B cell (primary cell): Measurements from ENCODE around the gene HACD1. TPM values are rescaled to one million over a fixed set of nuclear protein-coding genes. Genes with fewer than 3 reads are reported as not detected.
"Not testable (repeated sequence)": the region's sequence is repeated elsewhere in the genome, so short reads cannot be mapped to it uniquely, and the experiment has no call there.

ENCODE experiments used
- ATAC-seq: fragments of 200-7000 bp; cut with Tn5 transposase; one replicate; pipeline ENCODE4 v1.10.0; 2021; ENCODE audit warnings: low read depth, mild to moderate bottlenecking, moderate number of reproducible peaks, moderate library complexity
- CTCF ChIA-PET: fragments of 350-600 bp; sonication (Branson Sonifier 250); formaldehyde crosslinking; loops from one replicate; lab custom pipeline; 2021; ENCODE audit warnings: antibody characterized with exemption, inconsistent platforms; lab: Charles Lee
- POLR2A ChIA-PET: fragments of 350-600 bp; sonication (Branson Sonifier 250); formaldehyde crosslinking; loops from one replicate; lab custom pipeline; 2021; ENCODE audit warnings: antibody characterized with exemption; lab: Charles Lee
- DNase-seq: peaks from one replicate; pipeline ENCODE4 v3.0.0; 2013
- H2AFZ ChIP-seq: 2 replicates; pipeline ENCODE4 v1.6.1; 2012; ENCODE audit warnings: mild to moderate bottlenecking, low read depth, low read length; ENCODE audit not compliant: insufficient read depth, poor library complexity, severe bottlenecking
- H3K27ac ChIP-seq, 2 donors: 1 replicate in 1 of 2; 2 replicates in 1 of 2; pipeline ENCODE4 v1.5.1; 2012 to 2013; ENCODE audit warnings: low read length in 2 of 2, mild to moderate bottlenecking in 2 of 2, moderate library complexity in 1 of 2
- H3K27me3 ChIP-seq, 4 experiments: fragments of 200-600 bp in 1 of 4; sonication (generic) in 1 of 4; replicated peaks in 1 of 4; 1 replicate in 2 of 4; 2 replicates in 2 of 4; pipeline versions ENCODE4 v1.6.1 to v1.7.0; 2013 to 2016; ENCODE audit warnings: low read length in 3 of 4, mild to moderate bottlenecking in 2 of 4, mixed read lengths in 1 of 4, moderate library complexity in 1 of 4; ENCODE audit not compliant: insufficient read depth in 4 of 4, control insufficient read depth in 3 of 4; ENCODE audit errors: control extremely low read depth in 1 of 4
- H3K36me3 ChIP-seq, 2 experiments: replicated peaks in 1 of 2; 1 replicate in 1 of 2; 2 replicates in 1 of 2; pipeline versions ENCODE4 v1.6.1 to v1.7.1; 2013; ENCODE audit warnings: low read length in 1 of 2; ENCODE audit not compliant: insufficient read depth in 2 of 2, control insufficient read depth in 1 of 2; ENCODE audit errors: control extremely low read depth in 1 of 2, extremely low read depth in 1 of 2
- H3K4me1 ChIP-seq, 2 donors: fragments of 200-600 bp in 1 of 2; sonication (generic) in 1 of 2; 1 replicate in 1 of 2; 2 replicates in 1 of 2; pipeline versions ENCODE4 v1.5.1 to v1.6.1; 2013 to 2017; ENCODE audit warnings: low read length in 2 of 2; ENCODE audit not compliant: control insufficient read depth in 2 of 2, insufficient read depth in 2 of 2
- H3K4me2 ChIP-seq: replicated peaks from 2 replicates; pipeline ENCODE3; 2012; ENCODE audit warnings: mild to moderate bottlenecking, low read depth, low read length; ENCODE audit not compliant: poor library complexity, severe bottlenecking
- H3K4me3 ChIP-seq, 5 experiments: fragments of 200-600 bp in 1 of 5; sonication (generic) in 1 of 5; 1 replicate in 3 of 5; 2 replicates in 2 of 5; pipeline versions ENCODE4 v1.5.1 to v1.7.0; 2011 to 2016; ENCODE audit warnings: low read length in 4 of 5, mild to moderate bottlenecking in 4 of 5, low read depth in 2 of 5, control low read depth in 1 of 5, moderate library complexity in 1 of 5; ENCODE audit not compliant: insufficient read depth in 1 of 5; ENCODE audit errors: control extremely low read depth in 1 of 5, extremely low read depth in 1 of 5
- H3K79me2 ChIP-seq: fragments of 200-600 bp; sonication (generic); one replicate; pipeline ENCODE4 v1.6.0; 2016; ENCODE audit warnings: low read length; ENCODE audit not compliant: control insufficient read depth, insufficient read depth
- H3K9ac ChIP-seq: fragments of 200-600 bp; sonication (generic); 2 replicates; pipeline ENCODE4 v1.6.1; 2017; ENCODE audit warnings: mild to moderate bottlenecking, low read length, moderate library complexity
- H3K9me3 ChIP-seq, 3 donors: one replicate each; pipeline versions ENCODE4 v1.6.1 to v1.7.1; 2013; ENCODE audit warnings: low read length in 2 of 3; ENCODE audit not compliant: control insufficient read depth in 2 of 3, insufficient read depth in 1 of 3; ENCODE audit errors: control extremely low read depth in 1 of 3
- H4K20me1 ChIP-seq: 2 replicates; pipeline ENCODE4 v1.6.0; 2012; ENCODE audit warnings: mild to moderate bottlenecking, low read length; ENCODE audit not compliant: insufficient read depth, control insufficient read depth, poor library complexity, severe bottlenecking
- H3K27ac Mint-ChIP-seq: one replicate; pipeline ENCODE4 v1.8.0; 2021; ENCODE audit warnings: mixed read lengths
- H3K27me3 Mint-ChIP-seq: one replicate; pipeline ENCODE4 v1.8.0; 2021; ENCODE audit warnings: mixed read lengths
- H3K4me1 Mint-ChIP-seq: one replicate; pipeline ENCODE4 v1.8.0; 2021; ENCODE audit warnings: mixed read lengths
- H3K4me3 Mint-ChIP-seq: one replicate; pipeline ENCODE4 v1.8.0; 2021; ENCODE audit warnings: mixed read lengths
- H3K9me3 Mint-ChIP-seq: one replicate; pipeline ENCODE4 v1.8.0; 2022; ENCODE audit warnings: mixed read lengths; ENCODE audit not compliant: insufficient read depth
- EZH2 ChIP-seq: IDR thresholded peaks from 2 replicates; pipeline ENCODE4 v1.6.1; 2012; ENCODE audit warnings: borderline replicate concordance, low read depth, mild to moderate bottlenecking, moderate library complexity, low read length; ENCODE audit not compliant: insufficient read depth, poor library complexity, severe bottlenecking
- WGBS: methylation state at CpG from one replicate; pipeline ENCODE4 v1.1.5; 2013; ENCODE audit warnings: missing lambda C conversion rate; ENCODE audit not compliant: insufficient coverage; 5-methylcytosine and 5-hydroxymethylcytosine counted together
- intact Hi-C: fragments of 100-400 bp; cut with micrococcal nuclease; formaldehyde crosslinking; loops from one replicate; pipeline ENCODE4 v1.10.0; 2022
- polyA plus RNA-seq: library from polyadenylated mRNA; depleted of rRNA; stranded (reverse); fragments of >200 nt; gene quantifications from 2 replicates; pipeline ENCODE4 v1.2.3, GENCODE V29; 2012
- total RNA-seq, 2 donors: library from RNA; stranded (reverse); fragments of 120-200 nt in 1 of 2; gene quantifications; 1 replicate in 1 of 2; 2 replicates in 1 of 2; pipeline versions ENCODE4 v1.2.3 to v1.2.4, GENCODE V29; 2013 to 2022
- TF ChIP-seq, protein P1 (sequence below): fragments of 200-600 bp; IDR thresholded peaks from one replicate; pipeline ENCODE4 v1.8.0; 2022; ENCODE audit warnings: antibody characterized with exemption, mild to moderate bottlenecking

HACD1 gene
- total and polyA plus RNA-seq, 2 donors (not counting 1 experiment from before 2014, with no cell fraction given), result 1.6 TPM; not detected in 1

GRCh38 chr10:17589316-17589715 lies 27.9 kb downstream of the HACD1 start:
- no CpG with 5 or more reads among the region's 1 CpG for WGBS
- intact Hi-C loops, H2AFZ ChIP-seq, POLR2A ChIA-PET, H3K27ac Mint-ChIP-seq, H3K9me3 ChIP-seq, H3K27me3 ChIP-seq, H3K9ac ChIP-seq, H3K36me3 ChIP-seq, CTCF ChIA-PET, H3K4me3 Mint-ChIP-seq, H3K79me2 ChIP-seq, H3K27me3 Mint-ChIP-seq, H3K27ac ChIP-seq, DNase-seq, H3K4me2 ChIP-seq, H3K4me3 ChIP-seq, ATAC-seq, H3K9me3 Mint-ChIP-seq, H4K20me1 ChIP-seq: not testable (repeated sequence)
- H3K4me1 Mint-ChIP-seq, result peaks cover 17% of the 10 kb centered on the region
- H3K4me1 ChIP-seq, result peaks cover 4 to 11% of the 10 kb centered on the region in 2 donors

DNA sequence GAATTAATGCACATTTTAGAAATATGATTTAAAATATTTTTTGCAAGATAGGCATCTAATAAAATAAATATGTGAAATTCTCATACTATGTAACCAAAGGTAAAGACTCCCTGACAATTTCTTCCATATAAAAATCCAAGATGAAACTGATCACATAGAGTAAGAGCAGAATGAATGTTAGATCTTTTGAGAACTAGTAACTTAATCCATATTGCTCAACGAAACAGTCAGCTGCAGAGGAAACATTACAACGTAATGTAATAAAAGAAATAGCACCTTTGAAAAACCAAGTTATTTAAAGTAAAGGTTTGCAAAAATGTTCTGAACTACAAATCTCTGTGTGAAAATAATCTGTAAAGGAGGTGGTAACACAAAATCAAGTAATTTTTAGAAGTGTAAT lies 28.8 kb downstream of the HACD1 start:
- DNase-seq, result no peak
- H3K27ac Mint-ChIP-seq, result no peak overlapping the region

DNA sequence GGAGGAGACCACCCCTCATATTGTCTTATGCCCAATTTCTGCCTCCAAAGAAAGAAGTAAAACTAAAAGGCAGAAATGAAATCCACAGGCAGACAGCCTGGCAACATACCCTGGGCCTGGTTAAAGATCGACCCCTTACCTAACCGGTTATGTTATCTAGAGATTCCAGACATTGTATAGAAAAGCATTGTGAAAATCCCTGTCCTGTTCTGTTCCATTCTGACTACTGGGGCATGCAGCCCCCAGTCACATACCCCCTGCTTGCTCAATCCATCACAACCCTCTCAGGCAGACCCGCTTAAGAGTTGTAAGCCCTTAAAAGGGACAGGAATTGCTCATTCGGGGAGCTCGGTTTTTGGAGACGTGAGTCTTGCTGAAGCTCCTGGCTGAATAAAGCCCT lies 29.9 kb downstream of the HACD1 start:
- POLR2A ChIA-PET, ATAC-seq, H3K27me3 ChIP-seq, H3K4me3 Mint-ChIP-seq, H3K4me2 ChIP-seq, H3K36me3 ChIP-seq, H3K27me3 Mint-ChIP-seq, H3K9me3 ChIP-seq, intact Hi-C loops, H3K27ac ChIP-seq, H3K79me2 ChIP-seq, H3K4me3 ChIP-seq, H3K9ac ChIP-seq, H3K9me3 Mint-ChIP-seq, H4K20me1 ChIP-seq, DNase-seq, H3K27ac Mint-ChIP-seq, CTCF ChIA-PET: not testable (repeated sequence)
- 74% methylated on average over 6 of the region's 6 CpGs for WGBS
- Histone ChIP-seq H3K4me1 (peaks cover 4 to 11% of the 10 kb centered on the region in 2 donors), H2AFZ (peak overlapping the region; percentile 56)
- H3K4me1 Mint-ChIP-seq, result peaks cover 17% of the 10 kb centered on the region

More for the DNA sequence above, 28.8 kb downstream of the HACD1 start:
- WGBS, result no CpG with 5 or more reads among the region's 2 CpGs
- ChIA-PET CTCF (no interaction called here), POLR2A (no interaction called here)
- H3K79me2 ChIP-seq, result no peaks in the 10 kb centered on the region
- H3K4me2 ChIP-seq, result no peak overlapping the region
- H3K9ac ChIP-seq, result no peak overlapping the region
- no peaks in the 10 kb centered on the region for H3K36me3 ChIP-seq
- no peak overlapping the region for H3K27ac ChIP-seq
- Mint-ChIP-seq H3K9me3 (no peaks in the 10 kb centered on the region), H3K4me1 (peaks cover 17% of the 10 kb centered on the region), H3K27me3 (peaks cover 5% of the 10 kb centered on the region), H3K4me3 (no peak overlapping the region)
- no peaks in the 10 kb centered on the region for H4K20me1 ChIP-seq
- TF ChIP-seq, protein P1, sequence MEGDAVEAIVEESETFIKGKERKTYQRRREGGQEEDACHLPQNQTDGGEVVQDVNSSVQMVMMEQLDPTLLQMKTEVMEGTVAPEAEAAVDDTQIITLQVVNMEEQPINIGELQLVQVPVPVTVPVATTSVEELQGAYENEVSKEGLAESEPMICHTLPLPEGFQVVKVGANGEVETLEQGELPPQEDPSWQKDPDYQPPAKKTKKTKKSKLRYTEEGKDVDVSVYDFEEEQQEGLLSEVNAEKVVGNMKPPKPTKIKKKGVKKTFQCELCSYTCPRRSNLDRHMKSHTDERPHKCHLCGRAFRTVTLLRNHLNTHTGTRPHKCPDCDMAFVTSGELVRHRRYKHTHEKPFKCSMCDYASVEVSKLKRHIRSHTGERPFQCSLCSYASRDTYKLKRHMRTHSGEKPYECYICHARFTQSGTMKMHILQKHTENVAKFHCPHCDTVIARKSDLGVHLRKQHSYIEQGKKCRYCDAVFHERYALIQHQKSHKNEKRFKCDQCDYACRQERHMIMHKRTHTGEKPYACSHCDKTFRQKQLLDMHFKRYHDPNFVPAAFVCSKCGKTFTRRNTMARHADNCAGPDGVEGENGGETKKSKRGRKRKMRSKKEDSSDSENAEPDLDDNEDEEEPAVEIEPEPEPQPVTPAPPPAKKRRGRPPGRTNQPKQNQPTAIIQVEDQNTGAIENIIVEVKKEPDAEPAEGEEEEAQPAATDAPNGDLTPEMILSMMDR, result no peak
- TF ChIP-seq EZH2, result no peak
- no peak overlapping the region for H3K4me3 ChIP-seq
- intact Hi-C loops, result no loop called here
- no peaks in the 10 kb centered on the region for H3K9me3 ChIP-seq
- H3K4me1 ChIP-seq, result peaks cover 4 to 11% of the 10 kb centered on the region in 2 donors
- ATAC-seq, result no peak
- H3K27me3 ChIP-seq, result no peaks in the 10 kb centered on the region
- H2AFZ ChIP-seq, result no peak overlapping the region
